Measurements from ENCODE around the gene IQCH. TPM values are rescaled to one million over a fixed set of nuclear protein-coding genes. Genes with fewer than 3 reads are reported as not detected.

IQCH gene
- total RNA-seq, 4 donors from 2014 or later = 9.6 to 13.7 (median 11.8) TPM

GRCh38 chr15:67510597-67511190, 256.1 kb downstream of the IQCH start:
- intact Hi-C loops (cut with DNase I) = no loop called here
- DNase-seq = no peak
- TF ChIP-seq CTCF (IDR thresholded peaks at IDR 0.05) = no peak
- no peak for TF ChIP-seq POLR2A (IDR thresholded peaks at IDR 0.05)
- no peak overlapping the region for H3K4me3 ChIP-seq (replicated peaks in 1 of 3)
- H3K9me3 ChIP-seq = no peaks in the 10 kb centered on the region
- H3K27ac ChIP-seq = no peak overlapping the region
- H3K4me1 ChIP-seq = no peaks in the 10 kb centered on the region
- 92 to 93% methylated on average over 7 of the region's 7 CpGs for WGBS, 2 donors
- H3K27me3 ChIP-seq = no peaks in the 10 kb centered on the region
- peaks cover 0 to 10% of the 10 kb centered on the region in 2 donors for H3K36me3 ChIP-seq

- no peak overlapping the region for H3K27ac ChIP-seq
- no peak for TF ChIP-seq CTCF (IDR thresholded peaks at IDR 0.05)
- TF ChIP-seq POLR2A (IDR thresholded peaks at IDR 0.05) = no peak
- H3K27me3 ChIP-seq = no peaks in the 10 kb centered on the region
- H3K9me3 ChIP-seq = no peaks in the 10 kb centered on the region
- no peaks in the 10 kb centered on the region for H3K4me1 ChIP-seq
- intact Hi-C loops (cut with DNase I) = no loop called here
- 97 to 98% methylated on average over 3 of the region's 3 CpGs for WGBS, 2 donors
- peaks cover 0 to 10% of the 10 kb centered on the region in 2 donors for H3K36me3 ChIP-seq
- DNase-seq = no peak
- no peak overlapping the region for H3K4me3 ChIP-seq (replicated peaks in 1 of 3)
These were observed 257.0 kb downstream of the IQCH start for GRCh38 chr15:67511606-67512005.

GRCh38 chr15:67512140-67512539, 257.6 kb downstream of the IQCH start:
- H3K27me3 ChIP-seq = no peaks in the 10 kb centered on the region
- intact Hi-C loops (cut with DNase I) = no loop called here
- H3K4me1 ChIP-seq = no peaks in the 10 kb centered on the region
- peaks cover 0 to 10% of the 10 kb centered on the region in 2 donors for H3K36me3 ChIP-seq
- 43 to 53% methylated on average over 3 of the region's 3 CpGs for WGBS, 2 donors
- no peaks in the 10 kb centered on the region for H3K9me3 ChIP-seq
- H3K27ac ChIP-seq = no peak overlapping the region
- no peak overlapping the region for H3K4me3 ChIP-seq (replicated peaks in 1 of 3)
- no peak for DNase-seq
- TF ChIP-seq CTCF (IDR thresholded peaks at IDR 0.05) = no peak
- no peak for TF ChIP-seq POLR2A (IDR thresholded peaks at IDR 0.05)

- intact Hi-C loops (cut with DNase I) = no loop called here
These were observed 258.5 kb downstream of the IQCH start for GRCh38 chr15:67512933-67513714.

More at GRCh38 chr15:67512933-67513714, 258.5 kb downstream of the IQCH start:
- 75 to 79% methylated on average over 9 of the region's 9 CpGs for WGBS, 2 donors
- Histone ChIP-seq H3K4me3 (replicated peaks in 1 of 3) (no peak overlapping the region), H3K36me3 (peaks cover 0 to 10% of the 10 kb centered on the region in 2 donors), H3K9me3 (no peaks in the 10 kb centered on the region), H3K27me3 (no peaks in the 10 kb centered on the region), H3K27ac (no peak overlapping the region), H3K4me1 (no peaks in the 10 kb centered on the region)
- TF ChIP-seq POLR2A (IDR thresholded peaks at IDR 0.05) (no peak), CTCF (IDR thresholded peaks at IDR 0.05) (no peak)
- DNase-seq = no peak

Data from thyroid gland (tissue), 4 donors.